SK-N-MC (cell line): ENCODE data around the gene CAMK1D.

Source experiments
- DNase-seq: peaks from one replicate; pipeline ENCODE4 v3.0.0-alpha.2; 2011; ENCODE audit warnings: low read depth, low spot score
- H3K27ac ChIP-seq: fragments of 200-600 bp; sonication (generic); 2 replicates; pipeline ENCODE4 v1.5.1; 2016; ENCODE audit warnings: mixed run types
- H3K36me3 ChIP-seq: fragments of 200-600 bp; sonication (generic); 2 replicates; pipeline ENCODE4 v1.6.1; 2017; ENCODE audit warnings: antibody characterized with exemption, low read length, mixed read lengths; ENCODE audit not compliant: insufficient read depth
- H3K4me3 ChIP-seq: fragments of 200-600 bp; sonication (generic); 2 replicates; pipeline ENCODE4 v1.5.1; 2016
- H3K9ac ChIP-seq: fragments of 200-600 bp; sonication (generic); 2 replicates; pipeline ENCODE4 v1.8.0; 2017; ENCODE audit warnings: mixed run types, mixed read lengths; ENCODE audit not compliant: insufficient read length
- H3K9me3 ChIP-seq: fragments of 200-600 bp; sonication (generic); 2 replicates; pipeline ENCODE4 v1.6.1; 2017; ENCODE audit warnings: low read depth, mild to moderate bottlenecking, antibody characterized with exemption, low read length, moderate library complexity, mixed read lengths
- EZH2 ChIP-seq: fragments of 200-600 bp; sonication (generic); IDR thresholded peaks from one replicate; pipeline ENCODE4 v1.6.1; 2017; ENCODE audit warnings: antibody characterized with exemption
- FOXP2 ChIP-seq: optimal IDR thresholded peaks from 2 replicates; pipeline ENCODE3; 2011; ENCODE audit warnings: mild to moderate bottlenecking, moderate library complexity; ENCODE audit not compliant: insufficient read depth; ENCODE audit errors: extremely low read length, control extremely low read depth
- POLR2AphosphoS5 ChIP-seq: IDR thresholded peaks from 2 replicates; pipeline ENCODE4 v1.6.1; 2012; ENCODE audit warnings: mild to moderate bottlenecking, low read depth, low read length, borderline replicate concordance

CAMK1D gene

GRCh38 chr10:12549297-12549696, 199.9 kb downstream of the CAMK1D start:
- no peak overlapping the region for H3K9ac ChIP-seq
- H3K4me3 ChIP-seq: no peak overlapping the region
- DNase-seq: no peak
- H3K36me3 ChIP-seq: no peaks in the 10 kb centered on the region
- H3K27ac ChIP-seq: no peak overlapping the region
- TF ChIP-seq FOXP2 (no peak), POLR2AphosphoS5 (no peak), EZH2 (no peak)
- no peaks in the 10 kb centered on the region for H3K9me3 ChIP-seq

- H3K27ac ChIP-seq: no peak overlapping the region
- H3K36me3 ChIP-seq: no peaks in the 10 kb centered on the region
- H3K9me3 ChIP-seq: no peaks in the 10 kb centered on the region
- H3K9ac ChIP-seq: no peak overlapping the region
- no peak overlapping the region for H3K4me3 ChIP-seq
- TF ChIP-seq POLR2AphosphoS5 (no peak), FOXP2 (no peak), EZH2 (no peak)
- no peak for DNase-seq
These were observed 201.6 kb downstream of the CAMK1D start for GRCh38 chr10:12550994-12551393.

- TF ChIP-seq FOXP2 (no peak), POLR2AphosphoS5 (no peak), EZH2 (no peak)
- no peaks in the 10 kb centered on the region for H3K9me3 ChIP-seq
- H3K4me3 ChIP-seq: no peak overlapping the region
- no peak for DNase-seq
- no peaks in the 10 kb centered on the region for H3K36me3 ChIP-seq
- H3K9ac ChIP-seq: no peak overlapping the region
- H3K27ac ChIP-seq: no peak overlapping the region
These were observed 206.7 kb downstream of the CAMK1D start for GRCh38 chr10:12556039-12556438.

- no peak for TF ChIP-seq POLR2AphosphoS5
- TF ChIP-seq FOXP2: no peak
- TF ChIP-seq EZH2: no peak
- Histone ChIP-seq H3K36me3 (no peaks in the 10 kb centered on the region), H3K4me3 (no peak overlapping the region), H3K27ac (no peak overlapping the region), H3K9me3 (no peaks in the 10 kb centered on the region), H3K9ac (no peak overlapping the region)
- DNase-seq: no peak
These were observed 210.3 kb downstream of the CAMK1D start for GRCh38 chr10:12559578-12560178.

- Histone ChIP-seq H3K36me3 (no peaks in the 10 kb centered on the region), H3K9me3 (no peaks in the 10 kb centered on the region), H3K4me3 (no peak overlapping the region), H3K9ac (no peak overlapping the region), H3K27ac (no peak overlapping the region)
- DNase-seq: no peak
- no peak for TF ChIP-seq EZH2
These were observed 212.0 kb downstream of the CAMK1D start for GRCh38 chr10:12561307-12561706.

- TF ChIP-seq POLR2AphosphoS5 (no peak), FOXP2 (no peak), EZH2 (no peak)
- no peaks in the 10 kb centered on the region for H3K9me3 ChIP-seq
- no peak overlapping the region for H3K27ac ChIP-seq
- no peak overlapping the region for H3K4me3 ChIP-seq
- no peak overlapping the region for H3K9ac ChIP-seq
- no peak for DNase-seq
- no peaks in the 10 kb centered on the region for H3K36me3 ChIP-seq
These were observed 212.4 kb downstream of the CAMK1D start for GRCh38 chr10:12561720-12562119.

- no peak for DNase-seq
- Histone ChIP-seq H3K9ac (no peak overlapping the region), H3K9me3 (no peaks in the 10 kb centered on the region), H3K27ac (no peak overlapping the region), H3K36me3 (no peaks in the 10 kb centered on the region), H3K4me3 (no peak overlapping the region)
- TF ChIP-seq POLR2AphosphoS5 (no peak), EZH2 (no peak), FOXP2 (no peak)
These were observed 214.1 kb downstream of the CAMK1D start for GRCh38 chr10:12563489-12563888.

GRCh38 chr10:12564173-12564572, 214.8 kb downstream of the CAMK1D start:
- H3K9ac ChIP-seq: no peak overlapping the region
- no peaks in the 10 kb centered on the region for H3K9me3 ChIP-seq
- H3K27ac ChIP-seq: no peak overlapping the region
- no peak for DNase-seq
- no peak overlapping the region for H3K4me3 ChIP-seq
- H3K36me3 ChIP-seq: no peaks in the 10 kb centered on the region
- TF ChIP-seq POLR2AphosphoS5 (no peak), EZH2 (no peak), FOXP2 (no peak)
